Esophagus squamous epithelium (tissue), 4 donors: ENCODE results near the gene STMN1.
"Not testable (repeated sequence)": the region's sequence is repeated elsewhere in the genome, so short reads cannot be mapped to it uniquely, and the experiment has no call there.

ENCODE experiments used
- POLR2A ChIP-seq, 4 donors: fragments of 450-650 bp; IDR thresholded peaks; one replicate each; pipeline ENCODE4 v1.6.1; 2017; ENCODE audit warnings: antibody characterized with exemption in 4 of 4, mild to moderate bottlenecking in 4 of 4, moderate library complexity in 3 of 4
- TF ChIP-seq, protein P1 (sequence below), 6 experiments: fragments of 450-650 bp in 4 of 6; fragments of 200-600 bp in 2 of 6; sonication (generic) in 2 of 6; IDR thresholded peaks; one replicate each; pipeline ENCODE4 v1.5.1; 2016 to 2019; ENCODE audit warnings: antibody characterized with exemption in 6 of 6, mild to moderate bottlenecking in 4 of 6, moderate library complexity in 4 of 6

GRCh38 chr1:25932811-25933400 is 26.7 kb upstream of the STMN1 start:
- TF ChIP-seq, protein P1, sequence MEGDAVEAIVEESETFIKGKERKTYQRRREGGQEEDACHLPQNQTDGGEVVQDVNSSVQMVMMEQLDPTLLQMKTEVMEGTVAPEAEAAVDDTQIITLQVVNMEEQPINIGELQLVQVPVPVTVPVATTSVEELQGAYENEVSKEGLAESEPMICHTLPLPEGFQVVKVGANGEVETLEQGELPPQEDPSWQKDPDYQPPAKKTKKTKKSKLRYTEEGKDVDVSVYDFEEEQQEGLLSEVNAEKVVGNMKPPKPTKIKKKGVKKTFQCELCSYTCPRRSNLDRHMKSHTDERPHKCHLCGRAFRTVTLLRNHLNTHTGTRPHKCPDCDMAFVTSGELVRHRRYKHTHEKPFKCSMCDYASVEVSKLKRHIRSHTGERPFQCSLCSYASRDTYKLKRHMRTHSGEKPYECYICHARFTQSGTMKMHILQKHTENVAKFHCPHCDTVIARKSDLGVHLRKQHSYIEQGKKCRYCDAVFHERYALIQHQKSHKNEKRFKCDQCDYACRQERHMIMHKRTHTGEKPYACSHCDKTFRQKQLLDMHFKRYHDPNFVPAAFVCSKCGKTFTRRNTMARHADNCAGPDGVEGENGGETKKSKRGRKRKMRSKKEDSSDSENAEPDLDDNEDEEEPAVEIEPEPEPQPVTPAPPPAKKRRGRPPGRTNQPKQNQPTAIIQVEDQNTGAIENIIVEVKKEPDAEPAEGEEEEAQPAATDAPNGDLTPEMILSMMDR (IDR thresholded peaks at IDR 0.05), result not testable (repeated sequence)
- TF ChIP-seq POLR2A (IDR thresholded peaks at IDR 0.05), result not testable (repeated sequence)
